Psoas muscle (tissue), 8 donors: ENCODE data around the gene GSG1L. TPM values are rescaled to one million over a fixed set of nuclear protein-coding genes. Genes with fewer than 3 reads are reported as not detected.

Experiments used
- ATAC-seq, 4 donors: fragments of 200-7000 bp; cut with Tn5 transposase; one replicate each; pipeline ENCODE4 v1.9.1; 2020; ENCODE audit warnings: moderate library complexity in 3 of 4, mild to moderate bottlenecking in 2 of 4
- DNase-seq, 2 donors: peaks; one replicate each; pipeline ENCODE4 v3.0.0-alpha.2; 2020
- H3K27ac ChIP-seq: fragments of 200-600 bp; one replicate; pipeline ENCODE4 v1.8.0; 2022
- H3K27me3 ChIP-seq, 3 donors: fragments of 200-600 bp in 1 of 3; one replicate each; pipeline versions ENCODE4 v1.6.1 to v1.8.0; 2013 to 2022; ENCODE audit warnings: low read length in 2 of 3, mild to moderate bottlenecking in 2 of 3, moderate library complexity in 1 of 3; ENCODE audit not compliant: insufficient read depth in 3 of 3
- H3K36me3 ChIP-seq, 2 donors: fragments of 200-600 bp in 1 of 2; one replicate each; pipeline versions ENCODE4 v1.6.1 to v1.8.0; 2013 to 2022; ENCODE audit warnings: low read depth in 1 of 2, mild to moderate bottlenecking in 1 of 2, moderate library complexity in 1 of 2; ENCODE audit not compliant: insufficient read depth in 1 of 2
- H3K4me1 ChIP-seq: fragments of 200-600 bp; one replicate; pipeline ENCODE4 v1.8.0; 2022
- H3K4me3 ChIP-seq: fragments of 200-600 bp; one replicate; pipeline ENCODE4 v1.8.0; 2022; ENCODE audit warnings: mild to moderate bottlenecking
- H3K9me3 ChIP-seq: fragments of 200-600 bp; one replicate; pipeline ENCODE4 v1.8.0; 2022
- CTCF ChIP-seq: fragments of 200-600 bp; IDR thresholded peaks from one replicate; pipeline ENCODE4 v1.8.0; 2022; ENCODE audit warnings: antibody characterized with exemption
- WGBS, 3 donors: extraction: QIAGEN DNeasy Blood & Tissue Kit; methylation state at CpG; one replicate each; pipeline versions ENCODE4 v1.1.6 to v1.1.7; 2013; 5-methylcytosine and 5-hydroxymethylcytosine counted together
- intact Hi-C, 2 donors: fragments of 100-400 bp; cut with DNase I; formaldehyde crosslinking; loops; one replicate each; pipeline versions ENCODE4 v1.11.0 to v1.14.2; 2022
- polyA plus RNA-seq, 3 donors: library from polyadenylated mRNA; stranded (reverse); fragments of 200-250 nt; gene quantifications; one replicate each; pipeline ENCODE4 v1.2.3, GENCODE V29; 2013
- total RNA-seq, 4 donors: library from RNA; stranded (reverse); fragmentation: NEBNext Ultra II Directional in 2 of 4; extraction: Animal tissue kit (Norgen Biotek cat#: 25700) in 2 of 4; gene quantifications; one replicate each; pipeline versions ENCODE4 v1.2.1 to v1.2.4, GENCODE V29; 2021 to 2023
- donor health status: healthy with polysubstance abuse.
- donor health status: DM: no; HTN: no; CAD: no; lungs with moderate emphysema.
- donor health status: Bipolar disorder and iron deficiency.
- donor health status: healthy.
- donor health status: DM: yes; HTN: yes; CAD: no.
- donor health status: DM: no; HTN: no; CAD: no.
- donor health status: DM: no; HTN: no; CAD: no.
- donor health status: DM: yes; HTN: yes; CAD: no.

Gene GSG1L
- total and polyA plus RNA-seq, 7 donors: 0.04 to 0.17 (median 0.08) TPM; not detected in 2

GRCh38 chr16:27954191-27954590, 109.3 kb downstream of the GSG1L start:
- H3K27ac ChIP-seq: no peak overlapping the region
- 75 to 88% (median 75%) methylated on average over 3 of the region's 3 CpGs for WGBS, 3 donors
- no peaks in the 10 kb centered on the region for H3K36me3 ChIP-seq
- H3K9me3 ChIP-seq: no peaks in the 10 kb centered on the region
- ATAC-seq (no peak), DNase-seq (no peak)
- H3K4me1 ChIP-seq: no peaks in the 10 kb centered on the region
- TF ChIP-seq CTCF: no peak
- intact Hi-C loops: no loop called here
- H3K4me3 ChIP-seq: no peak overlapping the region
- H3K27me3 ChIP-seq: peaks cover 0 to 4% (median 3%) of the 10 kb centered on the region in 3 donors

GRCh38 chr16:27952811-27953210, 110.7 kb downstream of the GSG1L start:
- H3K4me1 ChIP-seq: no peaks in the 10 kb centered on the region
- DNase-seq (no peak), ATAC-seq (no peak)
- no peak overlapping the region for H3K4me3 ChIP-seq
- H3K27me3 ChIP-seq: peaks cover 0 to 4% (median 3%) of the 10 kb centered on the region in 3 donors
- TF ChIP-seq CTCF: no peak
- intact Hi-C loops: no loop called here
- 87 to 96% (median 91%) methylated on average over 3 of the region's 3 CpGs for WGBS, 3 donors
- H3K9me3 ChIP-seq: no peaks in the 10 kb centered on the region
- H3K36me3 ChIP-seq: no peaks in the 10 kb centered on the region
- no peak overlapping the region for H3K27ac ChIP-seq

- ATAC-seq (no peak), DNase-seq (no peak)
- WGBS, 3 donors: 56 to 67% (median 59%) methylated on average over 7 of the region's 7 CpGs
- peaks cover 0 to 4% (median 3%) of the 10 kb centered on the region in 3 donors for H3K27me3 ChIP-seq
- H3K9me3 ChIP-seq: no peaks in the 10 kb centered on the region
- no peaks in the 10 kb centered on the region for H3K36me3 ChIP-seq
- TF ChIP-seq CTCF: no peak
- H3K4me3 ChIP-seq: no peak overlapping the region
- H3K27ac ChIP-seq: no peak overlapping the region
- no peaks in the 10 kb centered on the region for H3K4me1 ChIP-seq
- intact Hi-C loops: no loop called here
Measured at GRCh38 chr16:27951489-27952120, 111.9 kb downstream of the GSG1L start.

GRCh38 chr16:27950206-27950887, 113.2 kb downstream of the GSG1L start:
- H3K9me3 ChIP-seq: no peaks in the 10 kb centered on the region
- DNase-seq (no peak), ATAC-seq (no peak)
- 80 to 86% (median 82%) methylated on average over 7 of the region's 7 CpGs for WGBS, 3 donors
- H3K27ac ChIP-seq: no peak overlapping the region
- H3K36me3 ChIP-seq: no peaks in the 10 kb centered on the region
- no peak for TF ChIP-seq CTCF
- intact Hi-C loops: no loop called here
- peaks cover 0 to 4% (median 3%) of the 10 kb centered on the region in 3 donors for H3K27me3 ChIP-seq
- no peaks in the 10 kb centered on the region for H3K4me1 ChIP-seq
- H3K4me3 ChIP-seq: no peak overlapping the region
